Breast epithelium (tissue), 4 donors: ENCODE measurements around the gene EXD2. TPM values are rescaled to one million over a fixed set of nuclear protein-coding genes. Genes with fewer than 3 reads are reported as not detected.
"Not testable (repeated sequence)": the region's sequence is repeated elsewhere in the genome, so short reads cannot be mapped to it uniquely, and the experiment has no call there.

Experiments used
- DNase-seq, 2 donors: peaks; one replicate each; pipeline ENCODE4 v3.0.0-alpha.2; 2019; ENCODE audit warnings: low spot score in 2 of 2
- H3K27ac ChIP-seq, 2 donors: fragments of 200-600 bp; sonication (generic) in 1 of 2; one replicate each; pipeline ENCODE4 v1.5.1; 2016 to 2019; ENCODE audit warnings: mild to moderate bottlenecking in 1 of 2
- H3K27me3 ChIP-seq, 2 donors: fragments of 200-600 bp; sonication (generic) in 1 of 2; one replicate each; pipeline versions ENCODE4 v1.5.1 to v1.6.0; 2017 to 2019; ENCODE audit warnings: control low read depth in 1 of 2, mild to moderate bottlenecking in 1 of 2
- H3K36me3 ChIP-seq: fragments of 200-600 bp; one replicate; pipeline ENCODE4 v1.5.1; 2019
- H3K4me1 ChIP-seq, 2 donors: fragments of 200-600 bp; sonication (generic); one replicate each; pipeline ENCODE4 v1.5.1; 2016 to 2019; ENCODE audit warnings: control low read depth in 1 of 2
- H3K4me3 ChIP-seq, 3 donors: fragments of 200-600 bp; sonication (generic); 1 replicate in 2 of 3; 2 replicates in 1 of 3; pipeline ENCODE4 v1.5.1; 2016 to 2019; ENCODE audit warnings: mild to moderate bottlenecking in 3 of 3, moderate library complexity in 2 of 3
- H3K9me3 ChIP-seq, 2 donors: fragments of 200-600 bp; sonication (generic) in 1 of 2; one replicate each; pipeline ENCODE4 v1.5.1; 2016 to 2019; ENCODE audit warnings: control low read depth in 1 of 2
- CTCF ChIP-seq, 3 donors: fragments of 450-650 bp; IDR thresholded peaks; one replicate each; pipeline ENCODE4 v1.5.1; 2016 to 2017; ENCODE audit warnings: antibody characterized with exemption in 3 of 3, mild to moderate bottlenecking in 3 of 3, moderate library complexity in 3 of 3
- POLR2A ChIP-seq: fragments of 450-650 bp; IDR thresholded peaks from one replicate; pipeline ENCODE4 v1.6.1; 2016; ENCODE audit warnings: antibody characterized with exemption, mild to moderate bottlenecking, moderate library complexity
- POLR2AphosphoS5 ChIP-seq, 3 donors: sonication (generic); formaldehyde crosslinking; IDR thresholded peaks; one replicate each; pipeline ENCODE4 v1.6.1; 2017; ENCODE audit warnings: antibody characterized with exemption in 3 of 3
- intact Hi-C: fragments of 100-400 bp; cut with DNase I; formaldehyde crosslinking; loops from one replicate; pipeline ENCODE4 v1.15.1; 2023; ENCODE audit warnings: low total_unique reads
- total RNA-seq, 3 donors: library from RNA; depleted of rRNA; stranded (reverse); fragments of >200 nt; gene quantifications; one replicate each; pipeline ENCODE4 v1.1.0, GENCODE V29; 2016

EXD2 gene
- total RNA-seq, 3 donors from 2014 or later, result 17.1 to 32.5 (median 23.3) TPM

- H3K27ac ChIP-seq, result no peak overlapping the region
- H3K4me3 ChIP-seq, result no peak overlapping the region
- no peak for TF ChIP-seq CTCF (IDR thresholded peaks at IDR 0.05)
- no peak for TF ChIP-seq POLR2AphosphoS5 (IDR thresholded peaks at IDR 0.05)
- no peak for TF ChIP-seq POLR2A
- H3K4me1 ChIP-seq, result no peaks in the 10 kb centered on the region
- H3K27me3 ChIP-seq, result no peaks in the 10 kb centered on the region
- intact Hi-C loops, result no loop called here
- H3K9me3 ChIP-seq, result no peaks in the 10 kb centered on the region
- no peaks in the 10 kb centered on the region for H3K36me3 ChIP-seq
- DNase-seq, result no peak
Observed at GRCh38 chr14:69171569-69171968, 19.7 kb upstream of the EXD2 start.

GRCh38 chr14:69175130-69175529, 16.2 kb upstream of the EXD2 start:
- TF ChIP-seq POLR2AphosphoS5 (IDR thresholded peaks at IDR 0.05), result no peak
- TF ChIP-seq POLR2A, result no peak
- TF ChIP-seq CTCF (IDR thresholded peaks at IDR 0.05), result no peak
- H3K9me3 ChIP-seq, result no peaks in the 10 kb centered on the region
- no peak overlapping the region for H3K27ac ChIP-seq
- no peaks in the 10 kb centered on the region for H3K4me1 ChIP-seq
- intact Hi-C loops, result no loop called here
- no peak for DNase-seq
- H3K4me3 ChIP-seq, result no peak overlapping the region
- H3K27me3 ChIP-seq, result no peaks in the 10 kb centered on the region
- H3K36me3 ChIP-seq, result no peaks in the 10 kb centered on the region

- intact Hi-C loops, result no loop called here
Observed at GRCh38 chr14:69181491-69181890, 9.8 kb upstream of the EXD2 start.

GRCh38 chr14:69182580-69182979, 8.7 kb upstream of the EXD2 start:
- H3K27me3 ChIP-seq, H3K4me3 ChIP-seq, H3K9me3 ChIP-seq, intact Hi-C loops, DNase-seq, H3K4me1 ChIP-seq, H3K36me3 ChIP-seq, H3K27ac ChIP-seq: not testable (repeated sequence)

More at GRCh38 chr14:69181491-69181890, 9.8 kb upstream of the EXD2 start:
- H3K36me3 ChIP-seq, result no peaks in the 10 kb centered on the region
- H3K4me3 ChIP-seq, result no peak overlapping the region
- no peaks in the 10 kb centered on the region for H3K4me1 ChIP-seq
- TF ChIP-seq CTCF (IDR thresholded peaks at IDR 0.05), result no peak
- TF ChIP-seq POLR2A, result no peak
- TF ChIP-seq POLR2AphosphoS5 (IDR thresholded peaks at IDR 0.05), result no peak
- H3K9me3 ChIP-seq, result no peaks in the 10 kb centered on the region
- no peaks in the 10 kb centered on the region for H3K27me3 ChIP-seq
- H3K27ac ChIP-seq, result no peak overlapping the region
- no peak for DNase-seq

GRCh38 chr14:69183735-69184134, 7.6 kb upstream of the EXD2 start:
- Histone ChIP-seq H3K27me3 (no peaks in the 10 kb centered on the region), H3K9me3 (no peaks in the 10 kb centered on the region), H3K36me3 (no peaks in the 10 kb centered on the region), H3K27ac (no peak overlapping the region), H3K4me3 (no peak overlapping the region), H3K4me1 (no peaks in the 10 kb centered on the region)
- no peak for DNase-seq
- no peak for TF ChIP-seq POLR2AphosphoS5 (IDR thresholded peaks at IDR 0.05)
- no peak for TF ChIP-seq CTCF (IDR thresholded peaks at IDR 0.05)
- TF ChIP-seq POLR2A, result no peak
- intact Hi-C loops, result no loop called here

- H3K36me3 ChIP-seq, result no peaks in the 10 kb centered on the region
- H3K27ac ChIP-seq, result no peak overlapping the region
- TF ChIP-seq POLR2A, result no peak
- no peak for TF ChIP-seq POLR2AphosphoS5 (IDR thresholded peaks at IDR 0.05)
- no peak for TF ChIP-seq CTCF (IDR thresholded peaks at IDR 0.05)
- DNase-seq, result no peak
- no peak overlapping the region for H3K4me3 ChIP-seq
- H3K27me3 ChIP-seq, result no peaks in the 10 kb centered on the region
- H3K4me1 ChIP-seq, result no peaks in the 10 kb centered on the region
- intact Hi-C loops, result no loop called here
- no peaks in the 10 kb centered on the region for H3K9me3 ChIP-seq
Observed at GRCh38 chr14:69190191-69190590, 1.1 kb upstream of the EXD2 start.
